T-helper 9 cell (primary cell): ENCODE data around the gene PPP1R11.
"Not testable (repeated sequence)": the region's sequence is repeated elsewhere in the genome, so short reads cannot be mapped to it uniquely, and the experiment has no call there.

Source experiments
- DNase-seq: peaks from one replicate; pipeline ENCODE4 v3.0.0-alpha.2; 2020

Gene PPP1R11

GRCh38 chr6:30100154-30100553 lies 33.2 kb downstream of the PPP1R11 start:
- no peak for DNase-seq

DNA sequence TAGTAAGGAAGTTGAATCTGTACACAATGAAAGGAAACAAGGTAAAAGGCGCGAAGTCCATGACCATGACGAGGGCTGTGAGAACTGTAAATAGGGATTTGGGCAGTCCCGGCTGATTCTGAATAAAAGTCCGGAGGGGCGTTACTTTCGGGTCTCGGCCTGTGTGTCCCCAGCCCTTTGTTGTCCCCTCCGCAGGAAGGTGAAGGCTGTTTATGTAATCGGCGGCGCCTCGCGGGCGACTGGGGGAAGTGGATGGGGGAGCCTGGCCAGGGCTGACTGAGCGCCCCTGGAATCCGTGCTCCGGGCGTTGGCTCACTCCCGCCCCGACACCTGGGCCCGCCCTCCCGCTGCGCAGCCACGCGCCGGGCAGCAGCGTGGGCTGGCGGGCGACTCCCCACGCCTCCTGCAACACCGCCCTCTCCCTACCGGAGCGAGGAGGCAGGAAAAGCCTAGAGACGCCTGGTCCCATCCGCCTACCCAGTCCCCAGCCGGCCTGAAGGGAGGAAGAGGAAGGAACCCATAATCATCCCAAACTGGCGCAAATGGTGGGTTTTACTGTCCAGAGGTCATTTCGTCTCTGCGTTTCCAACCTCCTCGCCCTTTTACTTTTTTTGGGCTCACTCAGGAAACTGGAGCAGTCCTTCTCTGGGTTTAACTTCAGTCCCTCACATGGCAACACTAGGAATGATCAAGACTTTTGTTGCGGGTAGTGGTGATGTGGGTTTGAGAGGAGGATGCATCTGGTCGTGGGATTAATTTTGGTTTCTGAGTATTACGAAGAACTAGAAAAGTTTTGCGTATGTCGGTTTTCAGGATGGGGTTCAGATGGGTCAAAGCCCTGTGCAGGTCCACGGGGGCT lies 33.8 kb downstream of the PPP1R11 start:
- DNase-seq, result peak; percentile 14

- DNase-seq, result peak; percentile 55
Measured at GRCh38 chr6:30101444-30102413, 34.7 kb downstream of the PPP1R11 start.

DNA sequence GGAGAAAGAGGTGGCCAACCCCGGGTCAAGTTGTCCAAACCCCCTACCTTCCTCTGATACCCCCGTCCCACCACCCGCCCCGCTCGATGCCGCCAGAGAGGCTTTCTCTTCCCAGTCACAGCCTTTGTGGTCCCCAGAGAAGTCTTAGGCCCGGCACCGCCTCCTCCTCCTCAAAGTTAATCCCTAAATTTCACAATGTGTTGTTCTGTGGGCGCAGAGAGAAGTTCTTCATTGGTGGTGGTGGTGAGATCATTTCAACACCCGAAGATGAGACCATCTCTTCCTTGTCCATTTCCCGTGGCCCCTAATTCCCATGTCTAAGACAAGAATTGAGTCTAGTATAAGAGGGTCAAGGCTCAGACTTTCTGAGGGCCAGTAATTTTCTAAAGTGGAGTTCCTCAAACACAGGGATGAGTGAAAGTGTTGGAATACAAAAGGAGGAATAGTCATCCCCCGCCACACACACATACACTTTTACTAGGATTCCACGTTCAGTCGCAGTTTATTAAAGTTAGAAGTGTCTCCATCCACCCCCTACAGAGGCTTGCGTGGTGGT lies 35.5 kb downstream of the PPP1R11 start:
- peak; percentile 6 for DNase-seq

DNA sequence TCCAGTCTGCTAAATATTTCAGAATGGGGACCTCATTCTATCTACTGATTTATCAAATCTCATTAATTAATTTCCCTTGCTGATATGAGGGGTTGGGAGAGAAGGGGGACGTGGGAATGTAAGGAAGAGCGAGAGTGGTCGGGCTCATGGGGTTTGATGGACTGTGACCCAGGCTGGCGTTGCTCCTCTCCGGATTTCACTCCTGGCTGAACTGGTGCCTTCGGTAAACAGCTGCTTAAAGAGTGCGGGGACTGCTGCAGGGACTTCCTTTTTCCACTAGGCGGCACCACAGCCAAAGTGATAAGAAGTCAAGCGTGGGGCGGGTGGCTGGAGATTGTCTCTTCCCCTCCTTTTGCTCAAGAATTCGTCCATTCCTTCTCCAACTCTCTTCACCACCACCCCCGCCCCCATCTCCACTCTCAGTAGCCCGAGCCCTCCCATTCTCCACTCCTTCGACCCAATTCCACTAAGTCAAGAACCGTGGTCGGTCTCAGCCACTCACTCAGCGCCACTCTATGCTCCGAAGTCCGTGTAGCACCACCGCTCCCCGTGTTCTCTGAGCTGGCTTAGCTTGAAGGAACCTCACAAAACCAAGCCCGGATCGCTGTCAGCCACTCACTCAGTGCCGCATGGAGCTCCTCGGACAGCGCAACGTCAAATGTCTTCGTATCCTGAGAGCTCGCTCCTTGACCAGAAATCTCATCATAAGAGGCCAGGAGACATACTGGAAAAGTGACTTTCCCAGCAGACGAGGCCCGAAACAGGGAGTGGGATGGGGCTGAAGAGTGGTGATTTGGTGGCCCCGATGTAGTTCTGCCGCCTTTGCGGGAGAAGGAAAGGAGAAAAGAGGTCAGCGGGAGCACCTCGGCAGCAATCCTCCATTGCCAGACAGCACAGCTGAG lies 36.2 kb downstream of the PPP1R11 start:
- DNase-seq, result peak; percentile 69

GRCh38 chr6:30103872-30104179 lies 36.8 kb downstream of the PPP1R11 start:
- no peak for DNase-seq

GRCh38 chr6:30104661-30105060 lies 37.7 kb downstream of the PPP1R11 start:
- no peak for DNase-seq

DNA sequence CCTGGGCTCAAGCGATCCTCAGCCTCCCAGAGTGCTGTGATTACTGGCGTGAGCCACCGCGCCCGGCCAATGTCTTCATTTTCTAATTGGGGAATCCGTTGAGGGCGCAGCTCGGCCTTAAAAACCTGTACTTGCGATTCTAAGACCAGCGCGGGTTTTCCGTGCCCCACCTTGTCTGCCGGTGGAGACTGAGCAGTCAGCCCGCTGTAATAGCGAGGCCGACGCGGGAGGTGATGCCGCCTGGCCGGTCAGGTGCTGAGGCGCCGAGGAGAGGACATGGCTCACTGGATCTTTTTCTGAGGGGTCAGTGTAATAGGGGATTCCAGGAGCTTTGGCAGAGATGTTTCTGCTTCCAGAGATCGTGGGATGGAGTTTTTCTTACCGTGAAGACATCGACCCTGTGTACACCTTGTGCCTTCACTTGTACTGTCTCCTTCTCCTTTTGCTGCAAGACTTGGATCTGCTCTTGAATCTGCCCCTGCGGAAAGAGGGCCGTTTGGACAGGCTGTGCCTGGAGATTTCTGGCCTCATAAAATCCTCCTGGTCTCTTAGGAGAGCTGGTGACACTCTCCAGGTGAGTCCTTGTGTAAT lies 44.4 kb downstream of the PPP1R11 start:
- no peak for DNase-seq

- no peak for DNase-seq
Measured at GRCh38 chr6:30112402-30112994, 45.5 kb downstream of the PPP1R11 start.

- no peak for DNase-seq
Measured at GRCh38 chr6:30113003-30113759, 46.2 kb downstream of the PPP1R11 start, which contains the start of gene TRIM31. Gene TRIM31, minus strand, starts transcription at chr6:30113090. Its CDS starts 285 bp downstream, at chr6:30112805.

GRCh38 chr6:30113841-30114240 lies 46.8 kb downstream of the PPP1R11 start:
- no peak for DNase-seq

GRCh38 chr6:30116724-30117123 lies 49.7 kb downstream of the PPP1R11 start:
- DNase-seq, result no peak

DNA sequence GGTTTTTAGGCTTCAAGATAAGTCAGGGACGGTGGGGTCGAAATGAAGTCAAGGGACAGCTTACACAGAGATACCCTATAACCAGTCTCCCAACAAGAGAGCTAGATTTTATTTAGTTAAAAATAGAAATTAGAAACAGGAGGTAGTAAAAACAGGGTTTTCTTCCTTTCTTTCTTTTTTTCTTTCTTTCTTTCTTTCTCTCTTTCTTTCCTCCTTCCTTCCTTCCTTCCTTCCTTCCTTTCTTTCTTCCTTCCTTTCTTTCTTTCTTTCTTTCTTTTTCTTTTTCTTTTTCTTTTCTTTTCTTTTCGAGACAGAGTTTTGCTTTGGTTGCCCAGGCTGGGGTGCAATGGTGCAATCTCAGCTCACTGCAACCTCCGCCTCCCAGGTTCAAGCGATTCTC lies 51.7 kb downstream of the PPP1R11 start:
- DNase-seq, result not testable (repeated sequence)
